Astrocyte of the spinal cord (primary cell): ENCODE measurements around the gene GUCA1A.

Experiments
- DNase-seq: peaks from one replicate; pipeline ENCODE4 v3.0.0; 2011; ENCODE audit warnings: low read depth, low spot score
- H3K4me3 ChIP-seq: 2 replicates; pipeline ENCODE4 v1.5.1; 2011; ENCODE audit warnings: low read depth, mild to moderate bottlenecking, low read length, moderate library complexity
- in situ Hi-C: cut with HindIII; loops from 2 replicates; pipeline ENCODE4 v1.10.0; 2017; ENCODE audit warnings: low sequenced_read_pairs
- TF ChIP-seq, protein P1 (sequence below): IDR thresholded peaks from 2 replicates; pipeline ENCODE4 v1.5.1; 2012; ENCODE audit warnings: low read depth, mild to moderate bottlenecking, low read length, inconsistent platforms

Gene GUCA1A

DNA sequence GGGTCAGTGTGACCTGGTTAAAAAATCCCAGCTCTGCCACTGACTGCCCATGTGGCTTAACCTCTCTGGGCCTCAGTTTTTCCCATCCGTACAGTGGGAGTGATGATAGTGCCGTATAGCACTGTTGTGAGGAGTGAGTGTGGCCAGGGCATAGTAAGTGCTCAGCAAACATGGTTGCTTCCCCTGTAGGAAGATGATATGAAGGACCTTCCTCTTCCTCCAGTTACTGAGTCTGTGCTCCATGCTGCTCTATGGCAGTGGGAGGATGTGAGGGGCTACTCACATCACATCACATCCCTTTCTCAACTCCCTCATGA, 43.8 kb upstream of the GUCA1A start:
- DNase-seq: no peak
- in situ Hi-C loops: no loop called here
- TF ChIP-seq, protein P1, sequence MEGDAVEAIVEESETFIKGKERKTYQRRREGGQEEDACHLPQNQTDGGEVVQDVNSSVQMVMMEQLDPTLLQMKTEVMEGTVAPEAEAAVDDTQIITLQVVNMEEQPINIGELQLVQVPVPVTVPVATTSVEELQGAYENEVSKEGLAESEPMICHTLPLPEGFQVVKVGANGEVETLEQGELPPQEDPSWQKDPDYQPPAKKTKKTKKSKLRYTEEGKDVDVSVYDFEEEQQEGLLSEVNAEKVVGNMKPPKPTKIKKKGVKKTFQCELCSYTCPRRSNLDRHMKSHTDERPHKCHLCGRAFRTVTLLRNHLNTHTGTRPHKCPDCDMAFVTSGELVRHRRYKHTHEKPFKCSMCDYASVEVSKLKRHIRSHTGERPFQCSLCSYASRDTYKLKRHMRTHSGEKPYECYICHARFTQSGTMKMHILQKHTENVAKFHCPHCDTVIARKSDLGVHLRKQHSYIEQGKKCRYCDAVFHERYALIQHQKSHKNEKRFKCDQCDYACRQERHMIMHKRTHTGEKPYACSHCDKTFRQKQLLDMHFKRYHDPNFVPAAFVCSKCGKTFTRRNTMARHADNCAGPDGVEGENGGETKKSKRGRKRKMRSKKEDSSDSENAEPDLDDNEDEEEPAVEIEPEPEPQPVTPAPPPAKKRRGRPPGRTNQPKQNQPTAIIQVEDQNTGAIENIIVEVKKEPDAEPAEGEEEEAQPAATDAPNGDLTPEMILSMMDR: no peak
- no peak overlapping the region for H3K4me3 ChIP-seq

DNA sequence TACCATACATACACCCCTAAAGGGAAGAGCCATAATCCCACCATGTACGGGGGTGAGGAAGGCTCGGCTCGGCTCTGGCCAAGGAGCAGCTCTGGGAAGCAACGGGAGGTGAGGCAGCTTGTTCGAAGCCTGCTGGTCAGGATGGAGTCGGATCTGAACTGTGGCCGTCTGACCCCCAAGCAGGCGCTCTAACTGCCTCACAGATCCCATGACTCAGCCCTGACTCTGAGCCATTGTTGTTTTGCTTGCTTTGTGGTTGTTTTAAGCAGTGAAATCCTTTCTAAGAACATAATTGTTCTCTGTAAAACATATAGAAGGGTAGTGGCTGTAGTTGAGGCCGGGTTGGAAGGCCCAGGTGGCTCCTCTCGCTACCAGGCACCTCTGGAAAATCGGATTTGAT, 41.6 kb upstream of the GUCA1A start:
- peak; percentile 89 for DNase-seq
- no peak overlapping the region for H3K4me3 ChIP-seq
- TF ChIP-seq, protein P1: no peak
- in situ Hi-C loops: no loop called here

DNA sequence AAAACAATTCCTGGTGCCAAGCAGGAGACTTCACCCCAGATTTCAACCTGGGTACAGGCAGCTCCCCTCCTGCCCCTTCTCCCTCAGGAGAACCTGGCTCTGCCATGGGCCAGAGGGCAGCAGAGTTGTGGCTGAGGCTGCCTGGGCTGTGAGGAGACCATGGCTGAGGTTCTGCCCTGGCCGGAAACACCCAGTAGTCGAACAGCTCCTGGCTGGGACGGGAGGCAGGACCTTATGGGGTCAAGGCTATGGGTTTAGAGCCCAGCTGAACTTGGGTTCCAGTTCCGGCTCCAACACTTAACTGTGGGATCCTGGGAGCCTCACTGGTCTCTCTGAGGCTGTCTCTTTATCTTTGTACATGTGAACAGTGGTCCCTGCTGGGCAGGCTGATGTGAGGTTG, 39.2 kb upstream of the GUCA1A start:
- no peak for DNase-seq
- H3K4me3 ChIP-seq: no peak overlapping the region
- TF ChIP-seq, protein P1: no peak
- in situ Hi-C loops: no loop called here

DNA sequence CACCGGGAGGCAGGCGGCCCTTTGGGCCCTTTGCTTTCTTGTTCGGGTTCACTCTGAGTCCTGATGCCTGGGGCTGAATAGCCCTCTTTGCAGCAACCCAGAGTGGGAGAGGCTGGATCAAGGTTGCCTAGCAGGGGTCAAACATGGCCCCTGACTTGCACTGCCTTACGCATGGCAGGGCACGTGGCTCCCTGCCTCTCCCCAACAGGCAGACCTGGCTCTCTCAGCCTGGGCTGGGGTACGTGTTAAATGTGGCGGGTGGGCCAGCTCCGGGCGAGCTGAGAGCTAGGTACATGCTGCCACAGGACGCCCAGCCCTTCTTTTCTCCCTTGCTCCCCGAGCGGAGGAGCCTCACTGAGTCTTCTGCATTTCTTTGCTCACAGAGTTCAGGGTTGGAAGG, 38.0 kb upstream of the GUCA1A start:
- no peak for DNase-seq
- TF ChIP-seq, protein P1: no peak
- no peak overlapping the region for H3K4me3 ChIP-seq
- in situ Hi-C loops: no loop called here

DNA sequence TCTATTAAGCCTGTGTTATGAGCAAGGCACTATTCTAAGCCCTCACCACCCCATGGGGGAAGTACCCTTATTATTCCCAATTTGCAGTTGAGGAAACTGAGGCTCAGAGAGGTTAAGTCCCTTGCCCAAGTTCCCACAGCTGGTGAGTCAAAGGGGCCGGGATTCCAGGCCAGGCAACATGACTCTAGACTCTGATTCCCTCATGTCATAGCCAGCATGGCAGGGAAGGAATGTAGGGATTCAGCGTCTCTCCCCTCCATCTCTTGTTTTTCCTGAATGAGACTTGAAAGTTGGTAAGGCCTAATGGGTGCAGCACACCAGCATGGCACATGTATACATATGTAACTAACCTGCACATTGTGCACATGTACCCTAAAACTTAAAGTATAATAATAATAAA, 37.4 kb upstream of the GUCA1A start:
- no peak for DNase-seq
- no peak overlapping the region for H3K4me3 ChIP-seq
- in situ Hi-C loops: no loop called here
- TF ChIP-seq, protein P1: no peak

DNA sequence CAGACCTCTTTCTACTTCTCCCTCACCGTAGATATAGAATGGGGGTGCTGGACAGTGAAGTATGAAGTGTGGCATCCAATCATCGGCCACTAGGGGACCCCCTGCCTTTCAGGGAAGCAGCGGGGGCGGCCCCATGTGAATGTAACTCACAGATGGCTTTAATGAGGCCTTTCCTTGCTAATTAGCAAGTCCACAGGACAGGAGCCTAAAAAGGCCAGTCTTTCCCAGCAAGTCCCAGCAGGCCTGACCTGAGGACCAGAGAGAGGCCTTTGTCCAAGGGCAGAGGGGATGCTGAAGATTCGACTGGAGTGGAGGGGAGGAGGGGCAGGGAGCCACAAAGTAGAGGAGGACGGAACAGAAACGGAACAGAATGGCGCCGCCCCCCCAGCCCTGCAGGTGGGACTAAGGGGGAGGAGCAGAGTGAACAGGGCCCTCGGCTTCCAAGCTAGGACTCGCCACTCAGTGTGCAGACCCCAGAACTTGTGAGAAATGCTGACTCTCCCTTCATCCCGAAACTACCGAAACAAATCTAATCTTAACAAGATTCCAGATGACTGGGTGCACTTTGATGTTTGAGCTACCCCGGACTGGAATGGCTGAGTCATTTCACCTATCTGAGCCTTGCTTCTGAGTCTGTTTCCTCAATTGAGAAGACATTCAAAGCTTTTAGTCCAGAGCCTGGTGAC, 36.5 kb upstream of the GUCA1A start:
- in situ Hi-C loops: no loop called here
- TF ChIP-seq, protein P1: peak; percentile 32
- H3K4me3 ChIP-seq: no peak overlapping the region
- peak; percentile 74 for DNase-seq

DNA sequence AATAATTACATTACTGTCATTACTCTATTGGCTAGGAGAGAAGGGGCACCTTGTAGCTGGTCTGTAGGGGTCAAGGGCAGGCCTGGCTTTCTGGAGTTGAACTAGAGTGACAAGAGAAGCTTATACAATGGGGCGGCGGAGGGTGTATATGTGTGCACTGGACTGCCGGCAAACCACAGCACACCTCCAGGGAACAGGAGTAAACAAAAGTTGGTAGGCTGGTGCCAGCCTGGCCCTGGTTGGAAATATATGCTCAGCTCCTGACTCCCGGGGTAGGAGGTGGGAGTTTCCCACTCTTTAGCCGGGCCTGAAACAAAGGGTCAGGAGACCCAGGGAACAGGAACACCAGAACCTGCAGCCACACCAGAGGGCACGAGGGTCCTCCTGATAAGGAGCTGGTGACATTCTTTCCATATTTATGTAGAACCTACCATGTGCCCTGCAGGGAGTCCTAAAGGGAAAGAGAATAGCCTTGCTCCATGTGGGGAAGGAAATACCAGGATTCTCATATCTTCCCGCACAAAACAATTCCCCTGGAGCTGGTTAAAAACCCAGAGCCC, 35.9 kb upstream of the GUCA1A start:
- no peak for DNase-seq
- in situ Hi-C loops: no loop called here
- H3K4me3 ChIP-seq: no peak overlapping the region
- TF ChIP-seq, protein P1: no peak
